GM19455 (cell line): ENCODE measurements around the gene TMEM208.

Source experiments
- ATAC-seq: cut with Tn5 transposase; IDR thresholded peaks from one replicate; pipeline ENCODE4 v1.9.1; 2021; ENCODE audit not compliant: unreplicated experiment

The TMEM208 gene

DNA sequence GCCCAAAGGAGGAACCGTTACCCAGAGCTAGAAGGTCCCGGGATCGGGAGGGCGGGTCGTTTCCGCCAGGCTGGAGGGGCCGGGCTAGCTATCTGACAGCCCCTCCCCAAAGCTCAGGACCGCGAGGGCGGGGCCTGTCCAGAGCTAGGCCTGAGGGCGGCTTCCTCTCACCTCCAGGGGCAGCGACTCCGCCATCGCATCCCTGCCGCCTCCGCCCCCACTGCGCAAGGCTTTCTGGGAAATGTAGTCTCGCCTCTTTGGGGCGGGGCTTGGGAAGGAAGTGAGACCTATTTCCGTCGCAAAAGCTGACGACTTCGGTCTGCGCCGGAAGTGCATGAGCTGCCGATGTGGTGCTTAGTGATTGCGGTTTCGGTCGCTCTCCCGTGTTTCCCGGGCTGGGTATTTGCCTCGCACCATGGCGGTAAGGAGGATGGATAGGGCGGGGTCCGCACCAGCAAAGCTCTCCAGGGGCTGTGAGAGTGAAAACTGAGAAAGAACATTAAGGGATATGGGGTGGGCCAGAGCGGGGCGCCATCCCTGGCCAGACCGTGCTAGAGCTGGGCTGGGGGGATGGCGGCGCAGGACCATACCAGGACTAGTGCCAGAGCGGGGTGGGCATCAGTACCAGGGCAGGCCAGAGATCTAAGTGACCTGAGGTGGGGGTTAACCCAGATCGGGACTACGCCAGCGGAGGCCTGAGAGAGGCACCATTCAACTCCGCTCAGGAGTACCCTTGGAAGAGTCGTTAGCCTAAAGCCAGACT lies at the start of gene TMEM208:
TMEM208 (plus strand) TSS at position 327 of the 763 bp plus-strand sequence; CDS start at position 416, 89 bp downstream.
- peak; percentile 89 for ATAC-seq

DNA sequence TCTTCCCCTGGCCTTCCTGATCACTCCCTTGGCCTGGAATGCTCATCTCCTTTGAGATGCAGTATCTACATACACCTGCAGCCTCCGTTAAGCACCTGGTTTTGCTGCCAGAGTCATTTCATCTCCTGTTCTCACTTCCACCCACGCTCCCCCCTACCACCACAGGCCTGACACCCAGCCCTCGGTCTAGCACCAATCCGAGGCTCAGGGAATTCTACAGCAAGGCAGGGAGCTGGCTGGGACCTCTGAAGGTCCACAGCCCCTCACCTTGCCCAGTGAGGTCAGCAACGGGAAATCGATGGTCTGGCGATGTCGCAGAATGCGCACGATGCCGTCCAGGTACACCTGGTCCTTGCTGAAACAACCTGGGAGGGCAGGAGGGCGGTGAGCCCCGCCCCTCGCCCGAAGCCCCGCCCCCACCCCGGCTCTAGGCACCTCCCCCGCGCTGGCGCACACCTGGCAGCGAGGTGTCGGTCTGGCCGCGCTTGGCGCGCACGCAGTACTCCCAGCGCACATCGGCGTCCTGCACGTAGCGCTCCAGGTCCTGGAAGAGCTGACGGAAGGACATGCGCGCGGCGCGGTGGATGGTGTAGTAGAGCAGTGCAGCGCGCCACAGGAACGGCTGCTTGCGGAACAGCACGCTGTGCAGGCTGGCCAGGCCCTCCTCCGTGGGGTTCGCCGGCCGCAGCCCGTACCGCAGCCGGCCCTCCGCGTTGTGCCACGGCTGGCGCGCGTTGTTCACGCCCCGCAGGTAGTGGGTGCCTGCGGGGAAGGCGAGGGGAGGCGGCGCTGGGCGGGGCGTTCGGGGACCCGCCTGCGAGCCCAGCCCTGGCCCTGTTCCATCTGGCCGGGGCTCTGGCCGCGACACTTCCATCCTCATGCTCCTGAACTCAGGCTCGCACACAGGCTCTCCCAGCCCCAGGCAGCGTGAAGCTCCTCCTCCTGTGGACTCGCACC lies 48.9 kb upstream of the TMEM208 start:
- no peak for ATAC-seq

DNA sequence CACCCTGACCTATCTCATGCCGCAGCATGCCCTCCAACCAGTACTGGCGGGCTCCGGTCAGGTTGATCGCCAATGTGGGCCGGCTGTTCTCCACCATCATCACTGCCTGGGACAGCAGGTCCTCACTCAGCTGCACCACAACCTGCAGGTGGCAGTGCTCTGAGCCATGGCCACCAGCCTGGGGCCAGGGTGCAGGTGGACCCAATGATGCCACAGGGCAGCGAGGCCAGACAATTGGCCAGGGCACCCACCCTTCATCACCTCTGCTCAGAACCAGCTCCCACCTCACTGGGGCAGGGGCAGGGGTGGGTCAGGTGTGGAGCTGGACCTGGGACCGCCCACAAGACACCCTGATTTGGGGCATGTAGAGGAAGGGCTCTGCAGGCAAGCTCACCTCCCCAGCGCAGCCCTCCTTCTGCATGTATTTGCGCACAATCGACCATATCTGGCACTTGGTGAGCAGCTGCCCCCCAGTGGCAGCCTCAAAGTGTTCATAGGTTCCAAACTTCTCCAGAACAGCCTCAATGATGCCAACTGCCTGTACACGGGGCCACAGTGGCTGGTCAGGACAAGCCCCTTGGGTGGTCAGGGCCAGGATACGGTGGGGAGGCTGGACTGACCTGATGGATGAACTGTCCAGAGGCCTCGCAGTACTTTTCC lies 47.4 kb upstream of the TMEM208 start:
- ATAC-seq = no peak

GRCh38 chr16:67180166-67180565 lies 46.8 kb upstream of the TMEM208 start:
- ATAC-seq = no peak

GRCh38 chr16:67181346-67181745 lies 45.6 kb upstream of the TMEM208 start:
- no peak for ATAC-seq

GRCh38 chr16:67182288-67182687 lies 44.6 kb upstream of the TMEM208 start:
- ATAC-seq = no peak

DNA sequence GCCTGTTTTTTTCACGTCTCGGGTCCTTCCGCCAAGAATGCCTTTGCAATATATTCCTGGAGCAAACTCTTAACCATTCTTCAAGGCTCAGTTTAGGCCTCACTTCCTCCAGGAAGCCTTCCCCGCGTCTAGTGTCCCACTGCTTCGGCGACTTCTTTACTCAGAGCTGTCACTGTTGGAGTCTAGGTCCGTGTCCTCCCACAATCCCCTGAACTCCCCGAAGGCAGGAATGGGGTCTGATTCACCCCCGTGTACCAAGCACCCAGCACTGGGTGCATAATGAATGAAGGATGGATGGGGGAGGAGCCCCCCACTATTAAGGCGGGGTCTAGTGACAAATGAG lies 43.7 kb upstream of the TMEM208 start:
- ATAC-seq = no peak

DNA sequence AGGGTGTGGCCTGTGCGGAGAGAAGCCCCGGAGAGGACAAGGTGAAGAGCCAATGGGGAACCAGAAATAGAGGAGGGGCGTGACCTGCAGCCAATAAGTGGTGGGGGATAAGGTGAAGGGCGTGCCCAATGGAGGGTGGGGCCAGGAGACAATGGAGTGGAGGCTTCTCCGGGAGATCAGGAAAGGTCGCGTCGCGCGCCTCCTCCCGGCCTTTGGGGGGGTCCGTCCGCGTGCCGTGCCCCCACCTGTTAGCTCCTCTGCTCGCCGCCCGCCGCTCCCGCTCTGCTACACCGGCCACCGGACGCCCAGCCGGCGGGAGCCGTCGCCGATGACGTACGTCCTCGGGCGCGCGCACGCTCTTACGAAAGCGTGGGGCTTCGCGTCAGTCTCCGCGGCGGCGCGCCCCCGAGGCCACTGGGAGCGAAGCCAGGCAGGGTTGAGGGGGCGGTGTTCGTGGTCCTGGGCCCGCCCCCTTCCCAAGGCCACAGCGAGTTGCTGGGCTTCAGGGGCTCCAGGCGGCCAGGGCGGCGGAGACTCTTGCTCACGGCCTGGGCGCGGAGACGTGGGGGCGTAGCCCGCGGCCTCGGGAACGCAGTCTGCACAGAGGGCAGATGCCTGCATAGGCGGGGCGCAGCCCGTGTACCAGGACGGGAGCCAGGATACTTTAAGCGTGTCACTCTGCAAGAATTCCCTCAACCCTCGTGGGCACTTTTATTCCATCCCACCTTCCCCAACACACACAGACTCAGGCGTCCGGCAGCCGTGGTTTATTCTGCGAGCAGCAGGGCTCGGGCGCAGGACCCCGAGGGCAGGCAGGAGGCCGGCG lies 43.1 kb upstream of the TMEM208 start, which contains the start of gene MATCAP1:
MATCAP1 (minus strand) TSS at position 337 of the 826 bp plus-strand sequence. CDS start 3,353 bp downstream, outside the sequence.
- peak; percentile 88 for ATAC-seq

- no peak for ATAC-seq
Measured at GRCh38 chr16:67184453-67184994, 42.4 kb upstream of the TMEM208 start.

GRCh38 chr16:67184995-67185650 lies 41.8 kb upstream of the TMEM208 start:
- ATAC-seq = no peak

DNA sequence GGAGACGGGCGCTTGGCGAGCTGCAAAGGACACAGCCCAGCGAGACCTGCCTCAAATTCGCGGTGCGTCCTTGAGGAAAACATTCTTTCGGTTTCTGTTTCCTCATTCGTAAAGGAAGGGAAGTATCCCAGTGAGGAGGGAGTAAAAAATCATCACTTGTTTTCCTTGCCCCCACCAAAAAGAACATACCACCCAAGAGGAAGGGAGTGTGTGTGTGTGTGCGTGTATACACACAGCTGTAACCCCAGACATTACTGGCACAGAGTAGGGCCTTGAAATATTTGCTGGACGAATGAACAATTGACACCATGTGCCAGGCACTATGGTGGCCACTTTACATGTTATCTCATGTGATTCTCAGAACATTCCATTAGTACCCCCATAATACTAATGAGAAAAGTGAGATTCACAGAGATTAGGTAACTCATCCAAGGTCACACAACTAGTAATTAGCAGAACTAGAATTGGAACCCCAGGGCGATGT lies 41.2 kb upstream of the TMEM208 start:
- no peak for ATAC-seq

GRCh38 chr16:67186550-67186950 lies 40.4 kb upstream of the TMEM208 start:
- no peak for ATAC-seq

- ATAC-seq = no peak
Measured at GRCh38 chr16:67187175-67187890, 39.6 kb upstream of the TMEM208 start.

- ATAC-seq = no peak
Measured at GRCh38 chr16:67188323-67188722, 38.6 kb upstream of the TMEM208 start.

- no peak for ATAC-seq
Measured at GRCh38 chr16:67188798-67189197, 38.1 kb upstream of the TMEM208 start.

GRCh38 chr16:67190041-67190440 lies 36.9 kb upstream of the TMEM208 start, which contains the start of gene EXOC3L1:
Gene EXOC3L1, minus strand, starts transcription at chr16:67190136. Its CDS starts 460 bp downstream, at chr16:67189676.
- no peak for ATAC-seq

GRCh38 chr16:67190448-67191399 lies 36.2 kb upstream of the TMEM208 start:
- no peak for ATAC-seq
